Fibroblast of lung (primary cell): ENCODE data around the gene PPP2R5C. TPM values are rescaled to one million over a fixed set of nuclear protein-coding genes. Genes with fewer than 3 reads are reported as not detected.
A peak's percentile ranks its signal among the peaks of the same experiment; 100 is the strongest.

ENCODE experiments used
- DNase-seq, 2 donors: peaks; one replicate each; pipeline versions ENCODE4 v3.0.0 to v3.0.0-alpha.2; 2010; ENCODE audit warnings: low read depth in 2 of 2
- H2AFZ ChIP-seq: 2 replicates; pipeline ENCODE4 v1.5.1; 2012; ENCODE audit warnings: low read length, control low read depth, inconsistent platforms
- H3K27ac ChIP-seq: 2 replicates; pipeline ENCODE4 v1.5.1; 2011; ENCODE audit warnings: low read length, control low read depth; ENCODE audit not compliant: insufficient read depth
- H3K27me3 ChIP-seq: 2 replicates; pipeline ENCODE4 v1.5.1; 2011; ENCODE audit warnings: mild to moderate bottlenecking, low read length; ENCODE audit not compliant: control insufficient read depth, insufficient read depth
- H3K36me3 ChIP-seq: 2 replicates; pipeline ENCODE4 v1.5.1; 2011; ENCODE audit warnings: low read length; ENCODE audit not compliant: control insufficient read depth, insufficient read depth
- H3K4me1 ChIP-seq: 2 replicates; pipeline ENCODE4 v1.5.1; 2011; ENCODE audit warnings: low read length; ENCODE audit not compliant: control insufficient read depth, insufficient read depth; ENCODE audit errors: extremely low read depth
- H3K4me2 ChIP-seq: 2 replicates; pipeline ENCODE4 v1.5.1; 2011; ENCODE audit warnings: low read length, control low read depth; ENCODE audit not compliant: insufficient read depth; ENCODE audit errors: extremely low read depth
- H3K4me3 ChIP-seq, 4 experiments: fragments of 200-600 bp in 1 of 4; sonication (generic) in 1 of 4; replicated peaks in 1 of 4; 2 replicates each; pipeline ENCODE4 v1.5.1; 2011 to 2016; ENCODE audit warnings: low read length in 4 of 4, low read depth in 3 of 4, mild to moderate bottlenecking in 3 of 4, control low read depth in 2 of 4, inconsistent platforms in 1 of 4, mixed read lengths in 1 of 4; ENCODE audit not compliant: insufficient read depth in 1 of 4; ENCODE audit errors: control extremely low read depth in 1 of 4
- H3K79me2 ChIP-seq: 2 replicates; pipeline ENCODE4 v1.5.1; 2012; ENCODE audit warnings: mild to moderate bottlenecking, low read length, inconsistent platforms; ENCODE audit not compliant: control insufficient read depth, insufficient read depth
- H3K9ac ChIP-seq: 2 replicates; pipeline ENCODE4 v1.5.1; 2011; ENCODE audit warnings: mild to moderate bottlenecking, low read length, control low read depth; ENCODE audit not compliant: insufficient read depth
- H3K9me3 ChIP-seq: 2 replicates; pipeline ENCODE4 v1.5.1; 2012; ENCODE audit warnings: low read depth, low read length; ENCODE audit not compliant: control insufficient read depth, insufficient read depth
- H4K20me1 ChIP-seq: 2 replicates; pipeline ENCODE4 v1.5.1; 2011; ENCODE audit warnings: low read length; ENCODE audit not compliant: control insufficient read depth, insufficient read depth; ENCODE audit errors: extremely low read depth
- EZH2 ChIP-seq: IDR thresholded peaks from 2 replicates; pipeline ENCODE4 v1.5.1; 2012; ENCODE audit warnings: low read length, control low read depth, mild to moderate bottlenecking; ENCODE audit errors: missing control alignments
- polyA plus RNA-seq, 2 donors: library from polyadenylated mRNA; depleted of rRNA in 1 of 2; stranded (reverse) in 1 of 2; unstranded in 1 of 2; fragments of >200 nt; gene quantifications; 2 replicates each; pipeline ENCODE4 v1.2.1, GENCODE V29; 2011 to 2012; ENCODE audit warnings: missing spikeins in 1 of 2
- total RNA-seq: library from RNA; depleted of rRNA; stranded (reverse); fragments of >200 nt; gene quantifications from 2 replicates; pipeline ENCODE4 v1.2.1, GENCODE V29; 2014
- TF ChIP-seq, protein P1 (sequence below), 2 donors: IDR thresholded peaks in 1 of 2; conservative IDR thresholded peaks in 1 of 2; 1 replicate in 1 of 2; 2 replicates in 1 of 2; pipeline ENCODE4 v1.5.1; 2011 to 2012; ENCODE audit warnings: low read length in 2 of 2, control low read depth in 1 of 2, inconsistent platforms in 1 of 2, low read depth in 1 of 2, mild to moderate bottlenecking in 1 of 2

PPP2R5C gene
- total and polyA plus RNA-seq, 2 donors (not counting 1 experiment from before 2014, with no cell fraction given): 86.0 to 116 TPM

DNA sequence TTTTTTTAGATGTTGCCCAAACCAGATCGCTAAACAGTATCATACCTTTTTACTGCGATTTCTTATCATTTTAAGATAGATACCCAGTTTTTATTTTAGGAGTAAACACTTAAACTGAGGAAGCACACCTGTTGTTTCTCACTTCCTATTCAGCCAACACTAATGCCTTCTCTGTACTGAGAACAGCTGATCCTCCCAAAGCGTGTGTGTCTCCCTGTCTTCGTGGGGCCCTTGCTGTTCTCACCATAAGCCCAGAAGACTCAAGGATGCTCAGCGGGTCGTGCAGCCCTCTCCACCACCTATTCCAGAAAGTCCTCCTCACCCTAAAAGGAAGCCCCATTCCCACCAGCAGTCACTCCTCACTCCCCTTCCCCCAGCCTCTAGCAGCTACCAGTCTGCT is 14.8 kb downstream of the PPP2R5C start:
- TF ChIP-seq, protein P1, sequence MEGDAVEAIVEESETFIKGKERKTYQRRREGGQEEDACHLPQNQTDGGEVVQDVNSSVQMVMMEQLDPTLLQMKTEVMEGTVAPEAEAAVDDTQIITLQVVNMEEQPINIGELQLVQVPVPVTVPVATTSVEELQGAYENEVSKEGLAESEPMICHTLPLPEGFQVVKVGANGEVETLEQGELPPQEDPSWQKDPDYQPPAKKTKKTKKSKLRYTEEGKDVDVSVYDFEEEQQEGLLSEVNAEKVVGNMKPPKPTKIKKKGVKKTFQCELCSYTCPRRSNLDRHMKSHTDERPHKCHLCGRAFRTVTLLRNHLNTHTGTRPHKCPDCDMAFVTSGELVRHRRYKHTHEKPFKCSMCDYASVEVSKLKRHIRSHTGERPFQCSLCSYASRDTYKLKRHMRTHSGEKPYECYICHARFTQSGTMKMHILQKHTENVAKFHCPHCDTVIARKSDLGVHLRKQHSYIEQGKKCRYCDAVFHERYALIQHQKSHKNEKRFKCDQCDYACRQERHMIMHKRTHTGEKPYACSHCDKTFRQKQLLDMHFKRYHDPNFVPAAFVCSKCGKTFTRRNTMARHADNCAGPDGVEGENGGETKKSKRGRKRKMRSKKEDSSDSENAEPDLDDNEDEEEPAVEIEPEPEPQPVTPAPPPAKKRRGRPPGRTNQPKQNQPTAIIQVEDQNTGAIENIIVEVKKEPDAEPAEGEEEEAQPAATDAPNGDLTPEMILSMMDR (conservative IDR thresholded peaks at IDR 0.05 in 1 of 2, IDR thresholded peaks at IDR 0.05 in 1 of 2; ENCODE audit: low read depth in 1 of 2, low read length in 2 of 2): no peak
- TF ChIP-seq EZH2: no peak

GRCh38 chr14:101780390-101780789 is 18.9 kb downstream of the PPP2R5C start:
- Histone ChIP-seq H2AFZ (no peak overlapping the region), H3K27ac (no peak overlapping the region), H3K9me3 (no peaks in the 10 kb centered on the region), H3K4me3 (no peak overlapping the region), H3K4me1 (no peaks in the 10 kb centered on the region), H3K79me2 (no peaks in the 10 kb centered on the region), H3K4me2 (no peak overlapping the region), H3K27me3 (peaks cover 22% of the 10 kb centered on the region), H3K36me3 (no peaks in the 10 kb centered on the region), H3K9ac (no peak overlapping the region), H4K20me1 (no peaks in the 10 kb centered on the region)
- DNase-seq: no peak
- no peak for TF ChIP-seq EZH2
- TF ChIP-seq, protein P1 (conservative IDR thresholded peaks at IDR 0.05 in 1 of 2, IDR thresholded peaks at IDR 0.05 in 1 of 2; ENCODE audit: low read depth in 1 of 2, low read length in 2 of 2): no peak

More for the DNA sequence above, 14.8 kb downstream of the PPP2R5C start:
- Histone ChIP-seq H4K20me1 (no peaks in the 10 kb centered on the region), H3K9me3 (no peaks in the 10 kb centered on the region), H3K4me1 (no peaks in the 10 kb centered on the region), H3K79me2 (no peaks in the 10 kb centered on the region), H3K27ac (no peak overlapping the region), H3K36me3 (no peaks in the 10 kb centered on the region), H3K4me3 (no peak overlapping the region), H3K4me2 (no peak overlapping the region), H3K27me3 (peaks cover 22% of the 10 kb centered on the region), H3K9ac (no peak overlapping the region), H2AFZ (no peak overlapping the region)
- no peak for DNase-seq

DNA sequence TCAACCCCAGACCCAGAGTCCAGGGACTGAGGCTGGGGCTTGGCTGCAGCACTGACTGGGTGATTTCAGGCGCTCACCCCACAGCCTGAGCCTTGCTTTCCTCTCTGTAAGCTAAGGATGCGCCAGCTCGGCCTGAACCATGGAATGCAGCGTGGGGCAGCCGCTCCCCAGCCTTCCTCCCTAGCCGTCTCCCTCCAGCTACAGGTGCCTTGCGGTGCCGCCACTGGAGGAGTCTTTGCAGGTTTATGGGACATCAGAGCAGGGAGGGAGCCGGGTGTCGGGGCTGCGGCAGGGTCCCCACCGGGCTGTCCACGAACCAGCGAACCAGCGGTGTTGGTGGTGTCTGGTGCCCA is 19.4 kb downstream of the PPP2R5C start:
- H3K27ac ChIP-seq: no peak overlapping the region
- H3K9ac ChIP-seq: no peak overlapping the region
- peak overlapping the region in 1 of 4 experiments; percentile 53 for H3K4me3 ChIP-seq
- no peaks in the 10 kb centered on the region for H4K20me1 ChIP-seq
- H2AFZ ChIP-seq: no peak overlapping the region
- H3K4me1 ChIP-seq: no peaks in the 10 kb centered on the region
- no peak overlapping the region for H3K4me2 ChIP-seq
- H3K9me3 ChIP-seq: no peaks in the 10 kb centered on the region
- no peaks in the 10 kb centered on the region for H3K79me2 ChIP-seq
- peaks cover 22% of the 10 kb centered on the region for H3K27me3 ChIP-seq
- TF ChIP-seq EZH2: peak; percentile 91
- TF ChIP-seq, protein P1 (conservative IDR thresholded peaks at IDR 0.05 in 1 of 2, IDR thresholded peaks at IDR 0.05 in 1 of 2; ENCODE audit: low read depth in 1 of 2, low read length in 2 of 2): no peak
- no peak for DNase-seq
- H3K36me3 ChIP-seq: no peaks in the 10 kb centered on the region
